Activated naive CD8-positive, alpha-beta T cell (primary cell): ENCODE measurements around the gene ARL14EPL.
A peak's percentile ranks its signal among the peaks of the same experiment; 100 is the strongest.
"Not testable (repeated sequence)": the region's sequence is repeated elsewhere in the genome, so short reads cannot be mapped to it uniquely, and the experiment has no call there.

Experiments
- H3K27ac Mint-ChIP-seq: one replicate; pipeline ENCODE4 v1.8.0; 2021; ENCODE audit warnings: mixed read lengths
- H3K27me3 Mint-ChIP-seq: one replicate; pipeline ENCODE4 v1.8.0; 2021; ENCODE audit warnings: mixed read lengths
- H3K36me3 Mint-ChIP-seq: one replicate; pipeline ENCODE4 v1.8.0; 2021; ENCODE audit warnings: mixed read lengths
- H3K4me1 Mint-ChIP-seq: one replicate; pipeline ENCODE4 v1.8.0; 2021; ENCODE audit warnings: low read depth, mixed read lengths
- H3K4me3 Mint-ChIP-seq: one replicate; pipeline ENCODE4 v1.8.0; 2021; ENCODE audit warnings: mild to moderate bottlenecking, mixed read lengths
- H3K9me3 Mint-ChIP-seq: one replicate; pipeline ENCODE4 v1.8.0; 2021; ENCODE audit warnings: low read depth, mixed read lengths

ARL14EPL gene

GRCh38 chr5:116078199-116078598, 45.9 kb downstream of the ARL14EPL start:
- Mint-ChIP-seq H3K4me1 (peaks cover 34% of the 10 kb centered on the region), H3K27ac (no peak overlapping the region), H3K36me3 (peaks cover 3% of the 10 kb centered on the region), H3K9me3 (peaks cover 9% of the 10 kb centered on the region), H3K27me3 (peaks cover 2% of the 10 kb centered on the region), H3K4me3 (no peak overlapping the region)

DNA sequence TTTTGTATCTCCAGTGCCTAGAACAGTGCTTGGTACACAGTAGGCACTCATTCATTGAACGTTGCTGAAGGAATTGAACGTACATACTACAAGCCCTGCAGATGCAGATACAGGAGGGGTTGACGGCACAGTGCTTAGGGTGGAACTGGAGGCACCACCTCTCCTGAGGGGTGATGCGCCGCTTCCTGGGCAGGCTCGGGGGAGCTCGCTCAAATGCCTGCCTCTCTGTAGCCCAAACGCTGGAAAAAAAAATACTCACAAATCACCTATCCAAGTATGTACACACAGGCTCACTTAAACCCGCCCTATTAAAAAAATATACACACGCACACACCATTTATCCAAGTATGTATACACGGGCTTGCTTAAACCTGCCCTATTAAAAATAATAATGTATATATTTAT, 52.0 kb downstream of the ARL14EPL start:
- Mint-ChIP-seq H3K36me3 (peaks cover 16% of the 10 kb centered on the region), H3K27ac (peak overlapping the region; percentile 93), H3K27me3 (no peaks in the 10 kb centered on the region), H3K4me1 (peaks cover 50% of the 10 kb centered on the region), H3K9me3 (no peaks in the 10 kb centered on the region), H3K4me3 (peak overlapping the region; percentile 95)

DNA sequence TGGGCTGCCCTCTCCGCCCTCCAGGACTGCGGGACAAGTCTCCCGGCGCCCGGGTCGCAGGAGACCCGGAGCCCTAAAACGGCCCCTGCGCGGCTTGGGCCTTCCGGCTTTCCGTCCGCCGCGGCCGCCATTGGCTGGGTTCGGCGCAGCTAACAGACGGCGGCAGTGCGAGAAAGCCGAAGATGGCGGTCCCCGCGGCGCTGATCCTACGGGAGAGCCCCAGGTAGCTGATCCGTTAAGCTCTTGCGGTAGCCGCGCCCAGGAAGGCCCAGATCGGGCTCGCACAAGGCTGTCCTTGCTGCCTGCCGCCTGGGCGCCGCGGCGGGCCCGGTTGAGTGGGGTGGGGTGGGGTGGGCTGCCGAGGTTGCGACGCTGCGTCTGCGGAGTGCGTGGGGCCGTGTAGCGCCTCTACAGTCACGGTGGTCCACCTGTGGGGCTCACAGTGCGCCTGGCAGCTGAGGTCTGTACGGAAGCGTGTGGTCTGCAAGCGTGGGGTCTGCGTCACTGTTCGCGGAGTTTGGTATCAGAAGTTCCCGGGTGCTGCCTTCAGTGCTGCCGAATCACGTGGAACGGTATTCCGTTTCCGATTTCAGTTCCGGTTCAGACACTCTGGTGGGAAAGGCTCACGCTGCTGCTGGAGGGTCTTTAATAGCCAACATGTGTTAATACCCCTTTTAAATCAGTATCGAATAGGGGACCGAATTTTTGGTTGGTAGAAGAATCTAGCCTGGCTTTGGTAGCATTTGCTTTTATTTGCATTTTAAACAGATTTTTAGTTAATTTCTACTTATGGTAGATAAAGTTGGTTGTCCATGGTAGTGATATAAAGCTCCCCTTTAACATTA, 52.8 kb downstream of the ARL14EPL start, which contains the start of gene COMMD10:
COMMD10 (plus strand) TSS at position 155 of the 845 bp plus-strand sequence.
- Mint-ChIP-seq H3K4me3 (peak within 1 kb of the TSS; percentile 95), H3K9me3 (no peaks in the 10 kb centered on the region), H3K27ac (peak within 1 kb of the TSS; percentile 95), H3K27me3 (no peaks in the 10 kb centered on the region), H3K4me1 (peaks cover 50% of the 10 kb centered on the region), H3K36me3 (peaks cover 18% of the 10 kb centered on the region)

DNA sequence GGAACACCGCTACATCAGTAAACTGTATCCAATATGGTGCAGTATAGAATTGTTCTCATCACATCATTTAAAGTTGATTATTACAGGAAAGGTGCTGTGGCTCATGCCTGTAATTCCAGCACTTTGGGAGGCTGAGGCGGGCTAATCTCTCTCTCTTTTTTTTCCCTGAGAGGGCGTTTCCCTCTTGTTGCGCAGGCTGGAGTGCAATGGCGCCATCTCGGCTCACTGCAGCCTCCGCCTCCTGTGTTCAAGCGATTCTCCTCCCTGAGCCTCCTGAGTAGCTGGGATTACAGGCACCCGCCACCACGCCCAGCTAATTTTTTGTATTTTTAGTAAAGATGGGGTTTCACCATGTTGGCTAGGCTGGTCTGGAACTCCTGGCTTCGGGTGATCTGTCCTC, 54.0 kb downstream of the ARL14EPL start:
- not testable (repeated sequence) for H3K27me3 Mint-ChIP-seq, H3K9me3 Mint-ChIP-seq
- Mint-ChIP-seq H3K4me3 (peak overlapping the region; percentile 95), H3K36me3 (peaks cover 16% of the 10 kb centered on the region), H3K4me1 (peaks cover 49% of the 10 kb centered on the region), H3K27ac (peak overlapping the region; percentile 95)

GRCh38 chr5:116088062-116088461, 55.8 kb downstream of the ARL14EPL start:
- Mint-ChIP-seq H3K4me1 (peaks cover 40% of the 10 kb centered on the region), H3K9me3 (no peaks in the 10 kb centered on the region), H3K36me3 (peaks cover 19% of the 10 kb centered on the region), H3K27ac (no peak overlapping the region), H3K4me3 (no peak overlapping the region), H3K27me3 (no peaks in the 10 kb centered on the region)

DNA sequence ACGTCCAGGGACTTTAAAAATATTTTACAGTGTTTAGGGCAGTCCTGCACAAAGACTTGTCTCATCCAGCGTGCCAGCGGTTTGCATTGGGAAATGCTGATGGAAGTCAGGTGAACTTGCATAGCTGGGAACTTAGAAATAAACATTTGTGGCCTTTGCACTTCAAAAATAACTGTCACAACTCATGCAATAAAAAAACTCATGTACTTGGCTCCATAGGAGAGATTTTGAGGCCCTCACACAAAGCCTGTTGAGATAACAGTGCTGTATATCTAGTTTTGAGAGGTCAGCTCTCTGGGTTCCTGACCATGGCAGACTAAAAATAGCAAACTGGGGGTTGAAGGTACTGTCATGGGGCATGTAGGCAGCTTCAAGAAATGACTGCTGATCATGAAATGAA, 58.0 kb downstream of the ARL14EPL start:
- Mint-ChIP-seq H3K27me3 (no peaks in the 10 kb centered on the region), H3K4me1 (peaks cover 29% of the 10 kb centered on the region), H3K36me3 (peaks cover 24% of the 10 kb centered on the region), H3K9me3 (no peaks in the 10 kb centered on the region), H3K27ac (no peak overlapping the region), H3K4me3 (no peak overlapping the region)

GRCh38 chr5:116091416-116091815, 59.1 kb downstream of the ARL14EPL start:
- Mint-ChIP-seq H3K27me3 (no peaks in the 10 kb centered on the region), H3K36me3 (peaks cover 24% of the 10 kb centered on the region), H3K27ac (no peak overlapping the region)

DNA sequence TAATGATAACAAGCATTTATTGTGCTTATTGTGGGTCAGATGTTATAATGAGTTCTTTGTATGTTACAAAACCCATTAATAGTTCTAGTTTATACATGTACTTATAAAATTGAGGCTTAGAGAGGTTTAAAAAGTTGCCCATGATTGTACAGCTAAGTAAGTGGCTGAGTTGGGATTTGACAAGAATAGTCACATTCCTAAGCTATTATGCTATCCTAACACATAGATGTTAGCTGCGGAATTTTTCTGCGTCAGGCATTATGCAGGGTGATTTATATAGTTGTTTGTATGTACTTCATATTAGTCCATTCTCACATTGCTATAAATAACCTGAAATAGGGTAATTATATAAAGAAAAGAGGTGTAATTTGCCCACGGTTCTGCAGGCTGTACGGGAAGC, 65.0 kb downstream of the ARL14EPL start:
- Mint-ChIP-seq H3K4me3 (no peak overlapping the region), H3K36me3 (peaks cover 34% of the 10 kb centered on the region), H3K27me3 (no peaks in the 10 kb centered on the region), H3K9me3 (no peaks in the 10 kb centered on the region), H3K27ac (no peak overlapping the region), H3K4me1 (no peaks in the 10 kb centered on the region)

More at GRCh38 chr5:116091416-116091815, 59.1 kb downstream of the ARL14EPL start:
- H3K4me1 Mint-ChIP-seq: peaks cover 20% of the 10 kb centered on the region
- no peak overlapping the region for H3K4me3 Mint-ChIP-seq
- H3K9me3 Mint-ChIP-seq: no peaks in the 10 kb centered on the region

DNA sequence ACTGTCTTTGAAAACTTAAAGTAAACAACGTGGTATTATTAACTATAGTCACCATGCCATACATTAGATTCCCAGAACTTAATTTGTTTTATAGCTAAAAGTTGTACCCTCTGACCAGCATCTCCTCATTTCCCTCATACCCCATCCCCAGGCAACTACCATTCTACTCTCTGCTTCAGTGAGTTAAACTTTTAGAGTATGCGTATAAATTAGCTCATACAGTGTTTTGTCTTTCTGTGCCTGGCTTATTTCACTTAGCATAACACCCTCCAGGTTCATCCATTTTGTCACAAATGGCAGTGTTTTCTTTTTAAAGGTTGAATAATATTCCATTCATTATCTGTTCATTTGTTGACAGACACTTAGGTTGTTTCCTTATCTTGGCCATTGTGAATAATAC, 66.7 kb downstream of the ARL14EPL start:
- Mint-ChIP-seq H3K27me3 (no peaks in the 10 kb centered on the region), H3K27ac (no peak overlapping the region), H3K4me1 (peaks cover 2% of the 10 kb centered on the region), H3K9me3 (no peaks in the 10 kb centered on the region), H3K36me3 (peaks cover 32% of the 10 kb centered on the region), H3K4me3 (no peak overlapping the region)

- H3K27ac Mint-ChIP-seq, H3K27me3 Mint-ChIP-seq, H3K4me3 Mint-ChIP-seq, H3K9me3 Mint-ChIP-seq: not testable (repeated sequence)
- Mint-ChIP-seq H3K36me3 (peaks cover 51% of the 10 kb centered on the region), H3K4me1 (peaks cover 16% of the 10 kb centered on the region)
Measured at GRCh38 chr5:116104941-116105340, 72.7 kb downstream of the ARL14EPL start.
